GM12878 (cell line): ENCODE data around the gene ITIH6. TPM values are rescaled to one million over a fixed set of nuclear protein-coding genes. Genes with fewer than 3 reads are reported as not detected.
A peak's percentile ranks its signal among the peaks of the same experiment; 100 is the strongest.

Source experiments
- ATAC-seq: fragments of 200-7000 bp; cut with Tn5 transposase; 3 replicates; pipeline ENCODE4 v1.9.1; 2020; ENCODE audit warnings: mild to moderate bottlenecking, moderate library complexity
- BruUV-seq: library from RNA; stranded (reverse); fragments of 400-500 nt; replicated peaks from 2 replicates; lab custom pipeline; 2021; lab: Mats Ljungman, UMichigan
- CTCF ChIA-PET: fragments of 300-600 bp; sonication (Branson Sonifier 250); formaldehyde crosslinking; extraction: SDS; loops from one replicate; lab custom pipeline; 2021; ENCODE audit warnings: inconsistent platforms; lab: Yijun Ruan, JAX
- POLR2A ChIA-PET: fragments of 350-600 bp; formaldehyde crosslinking; extraction: SDS; loops from one replicate; lab custom pipeline; 2021; ENCODE audit warnings: inconsistent platforms; lab: Charles Lee
- RAD21 ChIA-PET: fragments of 300-600 bp; sonication (Branson Sonifier 250); formaldehyde crosslinking; loops from one replicate; lab custom pipeline; 2023; ENCODE audit warnings: antibody characterized with exemption; ENCODE audit not compliant: unreplicated experiment; lab: Charles Lee
- SMC1A ChIA-PET: fragments of 300-600 bp; sonication (Branson Sonifier 250); formaldehyde crosslinking; loops from one replicate; lab custom pipeline; 2023; ENCODE audit not compliant: unreplicated experiment, uncharacterized antibody; lab: Charles Lee
- DNase-seq: peaks from one replicate; pipeline ENCODE4 v3.0.0-alpha.2; 2011; ENCODE audit warnings: low read depth, low spot score
- FAIRE-seq: peaks from 3 replicates; lab custom pipeline; 2011; peaks lifted over from hg19 to GRCh38; lab: Jason Lieb, UNC
- H2AFZ ChIP-seq: 2 replicates; pipeline ENCODE4 v1.6.0; 2011; ENCODE audit warnings: low read depth, low read length, control low read depth; ENCODE audit not compliant: control insufficient read depth
- H3K27ac ChIP-seq: 2 replicates; pipeline ENCODE4 v1.5.1; 2011; ENCODE audit warnings: control low read depth; ENCODE audit not compliant: control insufficient read depth, insufficient read depth
- H3K27me3 ChIP-seq, 2 experiments: replicated peaks in 1 of 2; 2 replicates each; pipeline versions ENCODE4 v1.6.0 to v1.6.1; 2011; ENCODE audit warnings: low read length in 1 of 2; ENCODE audit not compliant: control insufficient read depth in 2 of 2, insufficient read depth in 2 of 2
- H3K36me3 ChIP-seq, 2 experiments: 2 replicates each; pipeline ENCODE4 v1.5.1; 2011; ENCODE audit warnings: low read length in 1 of 2; ENCODE audit not compliant: control insufficient read depth in 2 of 2, insufficient read depth in 2 of 2
- H3K4me1 ChIP-seq: 2 replicates; pipeline ENCODE4 v1.6.1; 2011; ENCODE audit warnings: mild to moderate bottlenecking, low read length, moderate library complexity, mixed read lengths; ENCODE audit not compliant: control insufficient read depth, insufficient read depth
- H3K4me2 ChIP-seq: 2 replicates; pipeline ENCODE4 v1.6.0; 2011; ENCODE audit warnings: control low read depth; ENCODE audit not compliant: control insufficient read depth, insufficient read depth
- H3K4me3 ChIP-seq: fragments of 200-600 bp; sonication (generic); 2 replicates; pipeline ENCODE4 v1.5.1; 2016
- H3K79me2 ChIP-seq: 2 replicates; pipeline ENCODE4 v1.6.0; 2011; ENCODE audit warnings: low read length; ENCODE audit not compliant: control insufficient read depth, insufficient read depth
- H3K9ac ChIP-seq: 2 replicates; pipeline ENCODE4 v1.8.0; 2011; ENCODE audit warnings: low read length, control low read depth, mixed read lengths; ENCODE audit not compliant: control insufficient read depth, insufficient read depth
- H3K9me3 ChIP-seq: replicated peaks from 3 replicates; pipeline ENCODE4 v1.5.1; 2011; ENCODE audit warnings: mild to moderate bottlenecking, low read length; ENCODE audit not compliant: control insufficient read depth, insufficient read depth
- H4K20me1 ChIP-seq: 2 replicates; pipeline ENCODE4 v1.6.0; 2011; ENCODE audit not compliant: control insufficient read depth, insufficient read depth
- HDGF ChIP-seq: fragments of 450-650 bp; IDR thresholded peaks from 2 replicates; pipeline ENCODE4 v1.6.1; 2016; ENCODE audit warnings: antibody characterized with exemption
- IKZF1 ChIP-seq: fragments of 450-650 bp; conservative IDR thresholded peaks from 2 replicates; pipeline ENCODE4 v1.6.1; 2017; ENCODE audit warnings: antibody characterized with exemption, mild to moderate bottlenecking
- NRF1 ChIP-seq: conservative IDR thresholded peaks from 2 replicates; pipeline ENCODE4 v1.6.1; 2011; ENCODE audit warnings: mild to moderate bottlenecking, low read depth, low read length, improper control_type of control experiment
- RAD21 ChIP-seq: IDR thresholded peaks from 2 replicates; pipeline ENCODE4 v1.6.1; 2011; ENCODE audit warnings: mild to moderate bottlenecking, low read depth, low read length, moderate library complexity; ENCODE audit not compliant: insufficient read depth
- RFX5 ChIP-seq: IDR thresholded peaks from 2 replicates; pipeline ENCODE4 v1.6.1; 2011; ENCODE audit warnings: low read depth, low read length, improper control_type of control experiment
- WGBS: methylation state at CpG from one replicate; pipeline ENCODE4 v1.1.6; 2016; ENCODE audit warnings: low lambda C conversion rate; ENCODE audit not compliant: insufficient replicate concordance, insufficient coverage; ENCODE audit errors: missing lambda C conversion rate; 5-methylcytosine and 5-hydroxymethylcytosine counted together
- in situ Hi-C: fragments of 300-500 bp; cut with MboI; formaldehyde crosslinking; loops from 9 replicates; pipeline ENCODE4 v1.14.3; 2018; ENCODE audit warnings: mixed read lengths
- intact Hi-C: fragments of 100-400 bp; cut with micrococcal nuclease; formaldehyde crosslinking; loops from one replicate; pipeline ENCODE4 v1.14.2; 2022; ENCODE audit not compliant: unreplicated experiment
- polyA plus RNA-seq, 11 experiments: library from polyadenylated mRNA; depleted of rRNA in 4 of 11; unstranded in 6 of 11; stranded (reverse) in 5 of 11; fragments of >200 nt; fragmentation: Nextera tagmentation in 4 of 11; fragmentation: Illumina TruSeq in 1 of 11; extraction: Ambion mirVana in 4 of 11; extraction: Trizol in 1 of 11; gene quantifications; 1 replicate in 1 of 11; 2 replicates in 10 of 11; pipeline versions ENCODE4 v1.2.1 to v1.2.3, GENCODE V29; 2011 to 2016; ENCODE audit warnings: inconsistent platforms in 2 of 11, missing spikeins in 2 of 11, low read depth in 1 of 11
- total RNA-seq, 4 experiments: library from RNA; depleted of rRNA in 3 of 4; stranded (reverse); fragments of >200 nt in 3 of 4; fragmentation: Illumina TruSeq in 1 of 4; extraction: Trizol in 1 of 4; gene quantifications; 2 replicates each; pipeline versions ENCODE4 v1.2.1 to v1.2.3, GENCODE V29; 2013 to 2021
- TF ChIP-seq, protein P1 (sequence below): fragments of 450-650 bp; formaldehyde crosslinking; IDR thresholded peaks from 2 replicates; pipeline ENCODE4 v1.4.0; 2020; ENCODE audit warnings: mild to moderate bottlenecking, moderate library complexity

Gene ITIH6
- total and polyA plus RNA-seq, 10 of the 15 experiments (the other 5 are each of a cell fraction or from before 2014, with no cell fraction given), result not detected

- ChIA-PET SMC1A (no interaction called here), CTCF (interaction anchor here (0.6 to 0.7 kb wide), 2 partner anchors 166 to 289 kb away, joined by 3 read pairs; no protein-coding TSS in a partner anchor), RAD21 (interaction anchor here (2.3 kb wide), 1 partner anchor 168 kb away, joined by 14 read pairs; no protein-coding TSS in a partner anchor), POLR2A (no interaction called here)
- H3K4me1 ChIP-seq, result no peaks in the 10 kb centered on the region
- FAIRE-seq (no peak), DNase-seq (no peak), ATAC-seq (peak; percentile 38)
- H3K9ac ChIP-seq, result peak within 1 kb of the TSS; percentile 71
- WGBS, result 17% methylated on average over 11 of the region's 17 CpGs
- H2AFZ ChIP-seq, result peak within 1 kb of the TSS; percentile 57
- BruUV-seq, result no TSS peak
- intact Hi-C loops (loop anchor here (5.0 kb wide), 1 partner anchor 195 kb away; the partner anchor contains the start of gene APEX2), in situ Hi-C loops (no loop called here)
- no peaks in the 10 kb centered on the region for H3K27me3 ChIP-seq
- no peaks in the 10 kb centered on the region for H3K36me3 ChIP-seq
- peak within 1 kb of the TSS; percentile 71 for H3K4me3 ChIP-seq
- H3K4me2 ChIP-seq, result peak within 1 kb of the TSS; percentile 68
- no peaks in the 10 kb centered on the region for H4K20me1 ChIP-seq
- TF ChIP-seq RAD21, result no peak
- TF ChIP-seq NRF1, result no peak
- 0 out of 2 replicates have a peak, but pooled peaks have one; percentile 32 for TF ChIP-seq HDGF
- 0 out of 2 replicates have a peak, but pooled peaks have one; percentile 27 for TF ChIP-seq IKZF1
- no peak for TF ChIP-seq RFX5
- TF ChIP-seq, protein P1, sequence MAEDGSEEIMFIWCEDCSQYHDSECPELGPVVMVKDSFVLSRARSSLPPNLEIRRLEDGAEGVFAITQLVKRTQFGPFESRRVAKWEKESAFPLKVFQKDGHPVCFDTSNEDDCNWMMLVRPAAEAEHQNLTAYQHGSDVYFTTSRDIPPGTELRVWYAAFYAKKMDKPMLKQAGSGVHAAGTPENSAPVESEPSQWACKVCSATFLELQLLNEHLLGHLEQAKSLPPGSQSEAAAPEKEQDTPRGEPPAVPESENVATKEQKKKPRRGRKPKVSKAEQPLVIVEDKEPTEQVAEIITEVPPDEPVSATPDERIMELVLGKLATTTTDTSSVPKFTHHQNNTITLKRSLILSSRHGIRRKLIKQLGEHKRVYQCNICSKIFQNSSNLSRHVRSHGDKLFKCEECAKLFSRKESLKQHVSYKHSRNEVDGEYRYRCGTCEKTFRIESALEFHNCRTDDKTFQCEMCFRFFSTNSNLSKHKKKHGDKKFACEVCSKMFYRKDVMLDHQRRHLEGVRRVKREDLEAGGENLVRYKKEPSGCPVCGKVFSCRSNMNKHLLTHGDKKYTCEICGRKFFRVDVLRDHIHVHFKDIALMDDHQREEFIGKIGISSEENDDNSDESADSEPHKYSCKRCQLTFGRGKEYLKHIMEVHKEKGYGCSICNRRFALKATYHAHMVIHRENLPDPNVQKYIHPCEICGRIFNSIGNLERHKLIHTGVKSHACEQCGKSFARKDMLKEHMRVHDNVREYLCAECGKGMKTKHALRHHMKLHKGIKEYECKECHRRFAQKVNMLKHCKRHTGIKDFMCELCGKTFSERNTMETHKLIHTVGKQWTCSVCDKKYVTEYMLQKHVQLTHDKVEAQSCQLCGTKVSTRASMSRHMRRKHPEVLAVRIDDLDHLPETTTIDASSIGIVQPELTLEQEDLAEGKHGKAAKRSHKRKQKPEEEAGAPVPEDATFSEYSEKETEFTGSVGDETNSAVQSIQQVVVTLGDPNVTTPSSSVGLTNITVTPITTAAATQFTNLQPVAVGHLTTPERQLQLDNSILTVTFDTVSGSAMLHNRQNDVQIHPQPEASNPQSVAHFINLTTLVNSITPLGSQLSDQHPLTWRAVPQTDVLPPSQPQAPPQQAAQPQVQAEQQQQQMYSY, result no peak
- H3K27ac ChIP-seq, result peak within 1 kb of the TSS; percentile 50
- H3K9me3 ChIP-seq, result no peaks in the 10 kb centered on the region; the same call in 2 of the 3 replicates
- H3K79me2 ChIP-seq, result no peaks in the 10 kb centered on the region; the same call in 1 of the 2 replicates
Measured at GRCh38 chrX:54807524-54808108, 9.6 kb upstream of the ITIH6 start, which contains the start of gene MAGED2. Gene MAGED2 (plus strand): TSS chrX:54807745. CDS start chrX:54809332, 1,587 bp downstream.
